H9 (cell line): ENCODE data around the gene DSE. TPM values are rescaled to one million over a fixed set of nuclear protein-coding genes. Genes with fewer than 3 reads are reported as not detected.

Source experiments
- DNase-seq: peaks from one replicate; pipeline ENCODE4 v3.0.0-alpha.2; 2017
- H2AFZ ChIP-seq: one replicate; pipeline ENCODE4 v1.6.1; 2013; ENCODE audit warnings: mild to moderate bottlenecking, low read length, control low read depth, moderate library complexity
- H2AK5ac ChIP-seq: 2 replicates; pipeline ENCODE4 v1.6.1; 2013; ENCODE audit warnings: low read length, control low read depth, mixed read lengths; ENCODE audit not compliant: insufficient read length
- H2BK120ac ChIP-seq: one replicate; pipeline ENCODE4 v1.6.1; 2013; ENCODE audit warnings: low read depth, mild to moderate bottlenecking, low read length, control low read depth, inconsistent platforms; ENCODE audit not compliant: poor library complexity, severe bottlenecking
- H2BK12ac ChIP-seq: 2 replicates; pipeline ENCODE4 v1.6.1; 2013; ENCODE audit warnings: low read length, control low read depth, mixed read lengths, low read depth; ENCODE audit not compliant: insufficient read length
- H2BK15ac ChIP-seq: 2 replicates; pipeline ENCODE4 v1.6.1; 2013; ENCODE audit warnings: low read depth, low read length, control low read depth
- H2BK20ac ChIP-seq: one replicate; pipeline ENCODE4 v1.6.1; 2013; ENCODE audit warnings: low read depth, mild to moderate bottlenecking, low read length, control low read depth, inconsistent platforms; ENCODE audit not compliant: poor library complexity, severe bottlenecking
- H2BK5ac ChIP-seq: 2 replicates; pipeline ENCODE4 v1.6.1; 2013; ENCODE audit warnings: low read length, control low read depth, mixed read lengths; ENCODE audit not compliant: insufficient read length
- H3K14ac ChIP-seq: 2 replicates; pipeline ENCODE4 v1.6.1; 2013; ENCODE audit warnings: low read length, control low read depth; ENCODE audit not compliant: insufficient read depth
- H3K18ac ChIP-seq: 2 replicates; pipeline ENCODE4 v1.6.1; 2013; ENCODE audit warnings: low read depth, mild to moderate bottlenecking, mixed read lengths, low read length, control low read depth; ENCODE audit not compliant: insufficient read length
- H3K23ac ChIP-seq: 2 replicates; pipeline ENCODE4 v1.6.1; 2013; ENCODE audit warnings: low read length, control low read depth, mixed read lengths, low read depth; ENCODE audit not compliant: insufficient read length
- H3K23me2 ChIP-seq: 2 replicates; pipeline ENCODE4 v1.6.1; 2013; ENCODE audit warnings: low read depth, mild to moderate bottlenecking, mixed read lengths, low read length, control low read depth; ENCODE audit not compliant: insufficient read length, poor library complexity, severe bottlenecking
- H3K27ac ChIP-seq: 2 replicates; pipeline ENCODE4 v1.5.1; 2013; ENCODE audit warnings: low read length, control low read depth, mixed read lengths, low read depth; ENCODE audit not compliant: insufficient read length
- H3K27me3 ChIP-seq: 2 replicates; pipeline ENCODE4 v1.6.1; 2013; ENCODE audit warnings: low read length, control low read depth, inconsistent platforms; ENCODE audit not compliant: insufficient read depth
- H3K4ac ChIP-seq: 2 replicates; pipeline ENCODE4 v1.6.1; 2013; ENCODE audit warnings: low read depth, mild to moderate bottlenecking, control low read depth, inconsistent platforms, low read length, moderate library complexity
- H3K4me1 ChIP-seq: 2 replicates; pipeline ENCODE4 v1.6.1; 2013; ENCODE audit warnings: low read length, control low read depth, inconsistent platforms; ENCODE audit not compliant: insufficient read depth
- H3K4me2 ChIP-seq: 2 replicates; pipeline ENCODE4 v1.6.1; 2013; ENCODE audit warnings: low read length, control low read depth, mixed read lengths; ENCODE audit not compliant: insufficient read length, insufficient read depth
- H3K56ac ChIP-seq: 2 replicates; pipeline ENCODE4 v1.6.1; 2013; ENCODE audit warnings: low read depth, mild to moderate bottlenecking, mixed read lengths, low read length, control low read depth; ENCODE audit not compliant: insufficient read length
- H3K79me1 ChIP-seq: 2 replicates; pipeline ENCODE4 v1.6.1; 2013; ENCODE audit warnings: low read depth, mild to moderate bottlenecking, moderate library complexity, low read length, control low read depth, inconsistent platforms; ENCODE audit not compliant: insufficient read depth, poor library complexity, severe bottlenecking
- H3K79me2 ChIP-seq: 2 replicates; pipeline ENCODE4 v1.6.1; 2013; ENCODE audit warnings: low read length, control low read depth, inconsistent platforms; ENCODE audit not compliant: insufficient read depth
- H3K9ac ChIP-seq: 2 replicates; pipeline ENCODE4 v1.6.1; 2013; ENCODE audit warnings: low read length, control low read depth, mixed read lengths; ENCODE audit not compliant: insufficient read length; ENCODE audit errors: extremely low read depth
- H3K9me3 ChIP-seq: one replicate; pipeline ENCODE4 v1.6.1; 2013; ENCODE audit warnings: low read depth, low read length, inconsistent platforms; ENCODE audit not compliant: control insufficient read depth
- H3T11ph ChIP-seq: one replicate; pipeline ENCODE4 v1.6.1; 2013; ENCODE audit warnings: mild to moderate bottlenecking, low read length, control low read depth, inconsistent platforms
- H4K20me1 ChIP-seq: one replicate; pipeline ENCODE4 v1.6.1; 2013; ENCODE audit not compliant: control insufficient read depth, insufficient read length, insufficient read depth
- H4K5ac ChIP-seq: 2 replicates; pipeline ENCODE4 v1.6.1; 2013; ENCODE audit warnings: low read depth, mild to moderate bottlenecking, mixed read lengths, low read length, control low read depth; ENCODE audit not compliant: insufficient read length
- H4K8ac ChIP-seq: replicated peaks from 2 replicates; pipeline ENCODE4 v1.6.1; 2013; ENCODE audit warnings: low read length, control low read depth, mixed read lengths, low read depth; ENCODE audit not compliant: insufficient read length
- H4K91ac ChIP-seq: 2 replicates; pipeline ENCODE4 v1.6.1; 2013; ENCODE audit warnings: low read depth, mild to moderate bottlenecking, moderate library complexity, mixed read lengths, low read length, control low read depth; ENCODE audit not compliant: insufficient read length
- H3K27ac Mint-ChIP-seq, 3 experiments: 2 replicates in 2 of 3; 3 replicates in 1 of 3; pipeline ENCODE4 v1.8.0; 2020 to 2021; ENCODE audit warnings: mixed read lengths in 3 of 3, mild to moderate bottlenecking in 1 of 3, moderate library complexity in 1 of 3
- H3K27me3 Mint-ChIP-seq: 2 replicates; pipeline ENCODE4 v1.8.0; 2021; ENCODE audit warnings: low read depth, mild to moderate bottlenecking, moderate library complexity, mixed read lengths
- H3K36me3 Mint-ChIP-seq, 3 experiments: 2 replicates in 2 of 3; 3 replicates in 1 of 3; pipeline ENCODE4 v1.8.0; 2020 to 2021; ENCODE audit warnings: low read depth in 3 of 3, mixed read lengths in 3 of 3; ENCODE audit not compliant: insufficient read depth in 1 of 3
- H3K4me1 Mint-ChIP-seq, 2 experiments: 2 replicates each; pipeline ENCODE4 v1.8.0; 2020; ENCODE audit warnings: mixed read lengths in 2 of 2
- H3K4me3 Mint-ChIP-seq, 2 experiments: 2 replicates in 1 of 2; 3 replicates in 1 of 2; pipeline ENCODE4 v1.8.0; 2020 to 2021; ENCODE audit warnings: mild to moderate bottlenecking in 2 of 2, mixed read lengths in 2 of 2, moderate library complexity in 1 of 2
- H3K9me3 Mint-ChIP-seq, 2 experiments: 2 replicates in 1 of 2; 3 replicates in 1 of 2; pipeline ENCODE4 v1.8.0; 2020; ENCODE audit warnings: mild to moderate bottlenecking in 2 of 2, mixed read lengths in 2 of 2, moderate library complexity in 1 of 2
- WGBS: extraction: QIAGEN DNeasy Blood & Tissue Kit; methylation state at CpG from one replicate; pipeline ENCODE4 v1.1.7; 2013; ENCODE audit warnings: missing lambda C conversion rate, low lambda C conversion rate, mixed read lengths; ENCODE audit not compliant: insufficient read length; ENCODE audit errors: extremely low coverage; 5-methylcytosine and 5-hydroxymethylcytosine counted together
- total RNA-seq: library from RNA; stranded (reverse); gene quantifications from 2 replicates; pipeline ENCODE4 v1.2.1, GENCODE V29; 2021
- TF ChIP-seq, protein P1 (sequence below): fragments of 200-600 bp; sonication (generic); conservative IDR thresholded peaks from 3 replicates; pipeline ENCODE4 v1.8.0; 2021; ENCODE audit warnings: antibody characterized with exemption, mild to moderate bottlenecking

Gene DSE
- total RNA-seq, 1 experiment from 2014 or later = 45.6 TPM

DNA sequence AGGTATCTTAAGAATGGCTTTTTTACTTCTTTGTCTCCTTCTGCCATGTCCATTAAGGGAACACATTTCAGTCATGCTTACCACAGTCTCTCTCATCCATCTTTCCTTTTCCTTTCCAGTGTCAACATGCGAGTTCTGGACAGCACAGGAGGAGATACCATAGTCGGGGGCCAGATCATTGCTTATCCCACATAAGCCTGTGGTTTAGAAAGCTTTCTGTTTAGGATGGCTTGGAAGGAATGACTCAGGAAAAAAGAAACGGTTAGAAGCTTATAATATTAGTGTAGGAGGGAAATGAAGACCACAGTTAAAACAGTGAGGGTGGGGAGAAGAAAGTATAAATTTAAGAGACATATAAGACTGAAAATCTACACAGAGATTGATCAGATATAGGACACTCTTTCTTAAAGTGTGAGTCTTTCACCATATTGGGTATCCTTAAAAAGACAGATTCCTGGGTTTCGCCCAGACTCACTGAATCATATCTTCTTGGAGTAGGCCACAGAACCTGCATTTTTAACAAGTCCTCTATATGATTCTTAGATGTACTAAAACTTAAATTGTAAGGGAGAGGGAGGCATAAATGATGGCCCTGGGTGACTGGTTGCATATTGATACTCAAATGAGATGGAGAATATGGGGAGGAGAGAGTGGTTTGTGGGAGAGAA, 36.1 kb downstream of the DSE start:
- H3K9me3 ChIP-seq = no peaks in the 10 kb centered on the region
- no peak overlapping the region for H3K4me3 Mint-ChIP-seq
- no peaks in the 10 kb centered on the region for H3K23me2 ChIP-seq
- no peak overlapping the region for H2BK20ac ChIP-seq
- H4K91ac ChIP-seq = no peak overlapping the region
- no peak overlapping the region for H2BK5ac ChIP-seq
- no peak overlapping the region for H3K56ac ChIP-seq
- DNase-seq = no peak
- H3K79me1 ChIP-seq = no peaks in the 10 kb centered on the region
- H3K4me1 Mint-ChIP-seq = peaks cover 29 to 34% of the 10 kb centered on the region in 2 experiments
- H2BK15ac ChIP-seq = no peak overlapping the region
- no peak overlapping the region for H3K4ac ChIP-seq
- H4K8ac ChIP-seq = no peak overlapping the region
- H3K27ac Mint-ChIP-seq = no peak overlapping the region; a peak in 2 of 7 replicates
- TF ChIP-seq, protein P1, sequence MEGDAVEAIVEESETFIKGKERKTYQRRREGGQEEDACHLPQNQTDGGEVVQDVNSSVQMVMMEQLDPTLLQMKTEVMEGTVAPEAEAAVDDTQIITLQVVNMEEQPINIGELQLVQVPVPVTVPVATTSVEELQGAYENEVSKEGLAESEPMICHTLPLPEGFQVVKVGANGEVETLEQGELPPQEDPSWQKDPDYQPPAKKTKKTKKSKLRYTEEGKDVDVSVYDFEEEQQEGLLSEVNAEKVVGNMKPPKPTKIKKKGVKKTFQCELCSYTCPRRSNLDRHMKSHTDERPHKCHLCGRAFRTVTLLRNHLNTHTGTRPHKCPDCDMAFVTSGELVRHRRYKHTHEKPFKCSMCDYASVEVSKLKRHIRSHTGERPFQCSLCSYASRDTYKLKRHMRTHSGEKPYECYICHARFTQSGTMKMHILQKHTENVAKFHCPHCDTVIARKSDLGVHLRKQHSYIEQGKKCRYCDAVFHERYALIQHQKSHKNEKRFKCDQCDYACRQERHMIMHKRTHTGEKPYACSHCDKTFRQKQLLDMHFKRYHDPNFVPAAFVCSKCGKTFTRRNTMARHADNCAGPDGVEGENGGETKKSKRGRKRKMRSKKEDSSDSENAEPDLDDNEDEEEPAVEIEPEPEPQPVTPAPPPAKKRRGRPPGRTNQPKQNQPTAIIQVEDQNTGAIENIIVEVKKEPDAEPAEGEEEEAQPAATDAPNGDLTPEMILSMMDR = no peak
- peaks cover 0 to 8% (median 0%) of the 10 kb centered on the region in 3 experiments; a peak in 3 of 7 replicates for H3K36me3 Mint-ChIP-seq
- H3T11ph ChIP-seq = no peak overlapping the region
- H3K14ac ChIP-seq = no peak overlapping the region
- peaks cover 4% of the 10 kb centered on the region; the same call in 1 of the 2 replicates for H3K79me2 ChIP-seq
- no peak overlapping the region for H3K23ac ChIP-seq
- no peaks in the 10 kb centered on the region for H3K27me3 ChIP-seq
- no peak overlapping the region for H3K9ac ChIP-seq
- peaks cover 4% of the 10 kb centered on the region; the same call in 1 of the 2 replicates for H3K4me1 ChIP-seq
- H3K4me2 ChIP-seq = no peak overlapping the region
- no peak overlapping the region for H2BK12ac ChIP-seq
- no peak overlapping the region for H3K27ac ChIP-seq
- H2AFZ ChIP-seq = no peak overlapping the region
- no CpG with 5 or more reads among the region's 4 CpGs for WGBS
- no peaks in the 10 kb centered on the region for H3K27me3 Mint-ChIP-seq
- no peak overlapping the region for H2BK120ac ChIP-seq
- peaks cover 2% of the 10 kb centered on the region for H4K20me1 ChIP-seq
- H3K18ac ChIP-seq = no peak overlapping the region
- H3K9me3 Mint-ChIP-seq = no peaks in the 10 kb centered on the region
- H2AK5ac ChIP-seq = no peak overlapping the region
- H4K5ac ChIP-seq = no peak overlapping the region
